OCI-LY7 (cell line): Measurements from ENCODE around the gene LIN37. TPM values are rescaled to one million over a fixed set of nuclear protein-coding genes. Genes with fewer than 3 reads are reported as not detected.
"Not testable (repeated sequence)": the region's sequence is repeated elsewhere in the genome, so short reads cannot be mapped to it uniquely, and the experiment has no call there.

ENCODE experiments used
- BruUV-seq: library from RNA; stranded (reverse); fragments of 400-500 nt; replicated peaks from 2 replicates; lab custom pipeline; 2021; lab: Mats Ljungman, UMichigan
- CTCF ChIA-PET: fragments of 300-600 bp; sonication (Branson Sonifier 250); formaldehyde crosslinking; loops from one replicate; lab custom pipeline; 2022; ENCODE audit warnings: antibody characterized with exemption; ENCODE audit not compliant: unreplicated experiment; lab: Charles Lee
- POLR2A ChIA-PET: fragments of 300-600 bp; sonication (Branson Sonifier 250); formaldehyde crosslinking; loops from one replicate; lab custom pipeline; 2022; ENCODE audit warnings: antibody characterized with exemption; lab: Charles Lee
- DNase-seq: peaks from one replicate; pipeline ENCODE4 v3.0.0-alpha.2; 2015; ENCODE audit warnings: low spot score
- H2AFZ ChIP-seq: fragments of 200-600 bp; sonication (generic), shearing (Covaris generic); 2 replicates; pipeline ENCODE4 v1.6.1; 2014; ENCODE audit warnings: mild to moderate bottlenecking, antibody characterized with exemption, low read length, moderate library complexity
- H3K27ac ChIP-seq: fragments of 200-600 bp; sonication (generic); 2 replicates; pipeline ENCODE4 v1.5.1; 2014; ENCODE audit warnings: mixed run types, low read depth, mild to moderate bottlenecking, moderate library complexity, low read length, inconsistent platforms; ENCODE audit not compliant: poor library complexity, severe bottlenecking
- H3K36me3 ChIP-seq: fragments of 200-600 bp; sonication (generic); 2 replicates; pipeline ENCODE4 v1.6.1; 2014; ENCODE audit warnings: mild to moderate bottlenecking, antibody characterized with exemption, low read length, moderate library complexity, mixed read lengths; ENCODE audit not compliant: insufficient read depth
- H3K4me1 ChIP-seq: fragments of 200-600 bp; sonication (generic); 2 replicates; pipeline ENCODE4 v1.5.1; 2014; ENCODE audit warnings: mild to moderate bottlenecking, low read length; ENCODE audit not compliant: insufficient read depth, poor library complexity, severe bottlenecking
- H3K4me2 ChIP-seq: fragments of 200-600 bp; sonication (generic); 2 replicates; pipeline ENCODE4 v1.6.1; 2014; ENCODE audit warnings: mild to moderate bottlenecking, low read length
- H3K4me3 ChIP-seq: fragments of 200-600 bp; sonication (generic); 2 replicates; pipeline ENCODE4 v1.5.1; 2014; ENCODE audit warnings: mild to moderate bottlenecking, low read depth, low read length; ENCODE audit not compliant: poor library complexity, severe bottlenecking
- H3K79me2 ChIP-seq: fragments of 200-600 bp; sonication (generic); 2 replicates; pipeline ENCODE4 v1.6.1; 2016; ENCODE audit warnings: low read depth, mild to moderate bottlenecking, low read length, moderate library complexity, mixed read lengths; ENCODE audit not compliant: insufficient read depth
- H3K9me2 ChIP-seq: fragments of 200-600 bp; sonication (generic); 2 replicates; pipeline ENCODE4 v1.6.1; 2016; ENCODE audit warnings: mild to moderate bottlenecking, low read length, mixed read lengths; ENCODE audit not compliant: insufficient read depth
- H3K9me3 ChIP-seq: fragments of 200-600 bp; sonication (generic); 2 replicates; pipeline ENCODE4 v1.6.1; 2014; ENCODE audit warnings: mild to moderate bottlenecking, mixed run types, low read length, mixed read lengths
- H4K20me1 ChIP-seq: fragments of 200-600 bp; sonication (generic); 2 replicates; pipeline ENCODE4 v1.6.1; 2014; ENCODE audit warnings: mild to moderate bottlenecking, antibody characterized with exemption, low read length, moderate library complexity, mixed read lengths; ENCODE audit not compliant: insufficient read depth
- EZH2phosphoT487 ChIP-seq: fragments of 200-600 bp; sonication (generic); IDR thresholded peaks from 2 replicates; pipeline ENCODE4 v1.6.1; 2018; ENCODE audit warnings: low read depth, borderline replicate concordance, mild to moderate bottlenecking, mixed run types, antibody characterized with exemption, low read length, moderate library complexity, mixed read lengths
- intact Hi-C: fragments of 100-400 bp; cut with micrococcal nuclease; formaldehyde crosslinking; loops from one replicate; pipeline ENCODE4 v1.10.0; 2022; ENCODE audit not compliant: unreplicated experiment
- total RNA-seq, 2 experiments: library from RNA; depleted of rRNA in 1 of 2; stranded (reverse); fragments of >200 nt in 1 of 2; shearing (Covaris generic) in 1 of 2; gene quantifications; 2 replicates each; pipeline ENCODE4 v1.2.3, GENCODE V29; 2014 to 2022
- TF ChIP-seq, protein P1 (sequence below): fragments of 200-600 bp; sonication (generic); conservative IDR thresholded peaks from 2 replicates; pipeline ENCODE4 v1.5.1; 2014; ENCODE audit warnings: mild to moderate bottlenecking, antibody characterized with exemption, low read length, moderate library complexity, mixed read lengths

LIN37 gene
- total RNA-seq, 2 experiments from 2014 or later, result 11.6 to 11.7 TPM

DNA sequence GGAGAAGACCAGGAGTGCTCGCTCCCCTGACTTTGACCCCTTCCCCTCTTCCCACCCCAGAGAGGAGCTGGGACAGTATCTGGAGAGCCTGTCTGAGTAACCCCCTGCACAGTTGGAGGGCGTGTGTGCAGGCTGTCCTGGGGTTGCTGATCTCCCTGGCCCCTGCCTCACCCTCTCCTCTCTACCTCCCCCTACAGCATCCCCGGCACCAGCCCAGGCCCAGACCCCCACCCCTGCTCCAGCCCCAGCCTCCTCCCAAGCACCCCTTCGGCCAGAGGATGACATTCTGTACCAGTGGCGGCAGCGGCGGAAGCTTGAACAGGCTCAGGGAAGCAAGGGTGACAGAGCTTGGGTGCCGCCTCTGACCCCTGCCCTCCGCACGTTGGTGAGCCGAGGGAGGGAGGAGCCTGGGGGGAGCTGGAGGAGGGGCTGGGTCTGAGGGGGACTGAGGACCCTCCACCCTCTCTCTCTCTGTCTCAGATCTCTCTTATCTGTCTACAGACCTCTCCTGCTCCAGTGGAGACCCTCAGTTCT, 18.3 kb downstream of the LIN37 start:
- peaks cover 37% of the 10 kb centered on the region for H3K36me3 ChIP-seq
- H3K9me2 ChIP-seq, result no peaks in the 10 kb centered on the region
- TF ChIP-seq, protein P1, sequence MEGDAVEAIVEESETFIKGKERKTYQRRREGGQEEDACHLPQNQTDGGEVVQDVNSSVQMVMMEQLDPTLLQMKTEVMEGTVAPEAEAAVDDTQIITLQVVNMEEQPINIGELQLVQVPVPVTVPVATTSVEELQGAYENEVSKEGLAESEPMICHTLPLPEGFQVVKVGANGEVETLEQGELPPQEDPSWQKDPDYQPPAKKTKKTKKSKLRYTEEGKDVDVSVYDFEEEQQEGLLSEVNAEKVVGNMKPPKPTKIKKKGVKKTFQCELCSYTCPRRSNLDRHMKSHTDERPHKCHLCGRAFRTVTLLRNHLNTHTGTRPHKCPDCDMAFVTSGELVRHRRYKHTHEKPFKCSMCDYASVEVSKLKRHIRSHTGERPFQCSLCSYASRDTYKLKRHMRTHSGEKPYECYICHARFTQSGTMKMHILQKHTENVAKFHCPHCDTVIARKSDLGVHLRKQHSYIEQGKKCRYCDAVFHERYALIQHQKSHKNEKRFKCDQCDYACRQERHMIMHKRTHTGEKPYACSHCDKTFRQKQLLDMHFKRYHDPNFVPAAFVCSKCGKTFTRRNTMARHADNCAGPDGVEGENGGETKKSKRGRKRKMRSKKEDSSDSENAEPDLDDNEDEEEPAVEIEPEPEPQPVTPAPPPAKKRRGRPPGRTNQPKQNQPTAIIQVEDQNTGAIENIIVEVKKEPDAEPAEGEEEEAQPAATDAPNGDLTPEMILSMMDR, result no peak
- TF ChIP-seq EZH2phosphoT487, result no peak
- H3K4me3 ChIP-seq, result no peak overlapping the region
- no peaks in the 10 kb centered on the region for H3K79me2 ChIP-seq
- intact Hi-C loops, result no loop called here
- H3K4me2 ChIP-seq, result no peak overlapping the region
- no peaks in the 10 kb centered on the region for H3K4me1 ChIP-seq
- no peak for DNase-seq
- H2AFZ ChIP-seq, result no peak overlapping the region
- ChIA-PET POLR2A (no interaction called here), CTCF (no interaction called here)
- no peaks in the 10 kb centered on the region for H3K9me3 ChIP-seq
- no TSS peak for BruUV-seq
- no peaks in the 10 kb centered on the region for H4K20me1 ChIP-seq
- no peak overlapping the region for H3K27ac ChIP-seq

DNA sequence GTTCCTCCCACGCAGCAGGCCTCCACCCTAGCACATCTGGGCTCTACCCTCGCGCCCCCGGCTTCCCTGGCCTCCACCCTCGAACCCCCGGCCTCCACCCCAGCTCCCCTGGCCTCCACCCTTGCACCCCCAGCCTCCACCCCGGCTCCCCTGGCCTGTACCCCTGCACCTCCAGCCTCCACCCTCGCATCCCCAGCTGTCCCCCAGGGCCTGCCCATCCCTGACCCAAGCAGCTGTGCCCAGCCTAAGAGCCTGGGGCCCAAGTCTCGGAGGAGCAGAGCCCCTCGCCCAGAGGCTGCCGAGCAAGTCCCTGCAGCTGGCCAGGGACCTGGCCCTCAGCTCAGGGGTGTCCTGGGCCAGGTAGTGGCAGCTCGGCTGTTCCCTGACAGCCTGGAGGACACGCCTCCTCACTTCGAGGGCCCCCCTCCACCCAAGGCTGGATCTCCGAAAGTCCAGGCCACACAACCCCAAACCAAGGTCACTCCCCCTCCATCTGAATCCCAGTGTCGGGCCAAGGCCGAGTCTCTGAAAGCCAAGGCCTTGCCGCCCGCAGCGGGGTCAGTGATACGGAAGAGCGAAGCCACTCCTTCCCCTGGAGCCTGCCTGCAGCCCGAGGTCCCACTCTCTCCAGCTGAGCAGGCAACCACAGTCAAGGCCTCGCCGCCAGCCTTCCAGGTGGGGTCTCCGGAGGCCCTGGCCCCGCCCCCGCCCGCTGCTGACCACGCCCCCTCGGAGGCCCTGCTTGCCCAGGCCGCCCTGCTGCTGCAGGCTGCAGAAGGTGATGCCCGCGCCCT, 19.1 kb downstream of the LIN37 start:
- no peaks in the 10 kb centered on the region for H3K79me2 ChIP-seq
- intact Hi-C loops, result no loop called here
- no peaks in the 10 kb centered on the region for H3K4me1 ChIP-seq
- H4K20me1 ChIP-seq, result no peaks in the 10 kb centered on the region
- TF ChIP-seq, protein P1, result no peak
- TF ChIP-seq EZH2phosphoT487, result no peak
- CTCF ChIA-PET, result no interaction called here
- no peaks in the 10 kb centered on the region for H3K9me2 ChIP-seq
- peaks cover 30% of the 10 kb centered on the region for H3K36me3 ChIP-seq
- POLR2A ChIA-PET, result no interaction called here
- no peak overlapping the region for H3K4me2 ChIP-seq
- H3K9me3 ChIP-seq, result no peaks in the 10 kb centered on the region
- no peak overlapping the region for H3K27ac ChIP-seq
- no peak overlapping the region for H2AFZ ChIP-seq
- no TSS peak for BruUV-seq
- H3K4me3 ChIP-seq, result no peak overlapping the region
- no peak for DNase-seq

- no TSS peak for BruUV-seq
- POLR2A ChIA-PET, result no interaction called here
Measured at GRCh38 chr19:35768082-35768421, 19.7 kb downstream of the LIN37 start.

DNA sequence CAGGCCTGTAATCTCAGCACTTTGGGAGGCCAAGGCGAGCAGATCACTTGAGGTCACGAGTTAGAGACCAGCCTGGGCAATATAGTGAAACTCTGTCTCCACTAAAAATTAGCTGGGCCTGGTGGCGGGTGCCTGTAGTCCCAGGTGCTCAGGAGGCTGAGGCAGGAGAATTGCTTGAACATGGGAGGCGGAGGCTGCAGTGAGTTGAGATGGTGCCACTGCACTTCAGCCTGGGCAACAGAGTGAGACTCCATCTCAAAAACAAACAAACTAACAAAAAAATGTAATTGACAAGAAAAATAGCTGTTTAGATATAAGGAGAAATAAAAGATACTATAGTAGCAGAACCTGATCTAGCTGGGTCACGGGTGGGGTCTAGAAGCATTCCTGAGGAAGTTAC, 24.0 kb downstream of the LIN37 start:
- POLR2A ChIA-PET, result interaction anchor here (1.5 kb wide), 1 partner anchor 24 kb away, joined by 3 read pairs; the partner anchor contains the start of gene LIN37
- H3K4me3 ChIP-seq, intact Hi-C loops, H3K9me2 ChIP-seq, H3K9me3 ChIP-seq, CTCF ChIA-PET, DNase-seq, H3K79me2 ChIP-seq, H4K20me1 ChIP-seq, H3K27ac ChIP-seq, H2AFZ ChIP-seq, H3K4me2 ChIP-seq, BruUV-seq: not testable (repeated sequence)
- H3K36me3 ChIP-seq, result peaks cover 16% of the 10 kb centered on the region; the same call in 1 of the 2 replicates
- peaks cover 19% of the 10 kb centered on the region for H3K4me1 ChIP-seq

More at GRCh38 chr19:35768082-35768421, 19.7 kb downstream of the LIN37 start:
- no peaks in the 10 kb centered on the region for H3K79me2 ChIP-seq
- no peaks in the 10 kb centered on the region for H3K9me3 ChIP-seq
- no peak overlapping the region for H3K4me2 ChIP-seq
- H4K20me1 ChIP-seq, result no peaks in the 10 kb centered on the region
- peaks cover 29% of the 10 kb centered on the region for H3K36me3 ChIP-seq
- no peaks in the 10 kb centered on the region for H3K4me1 ChIP-seq
- H3K9me2 ChIP-seq, result no peaks in the 10 kb centered on the region
- no peak overlapping the region for H3K27ac ChIP-seq
- DNase-seq, result no peak
- H3K4me3 ChIP-seq, result no peak overlapping the region
- TF ChIP-seq, protein P1, result no peak
- TF ChIP-seq EZH2phosphoT487, result no peak
- H2AFZ ChIP-seq, result no peak overlapping the region
- CTCF ChIA-PET, result no interaction called here
- intact Hi-C loops, result no loop called here
